HUDEP-2 (cell line): ENCODE results near the gene NDC1.
A peak's percentile ranks its signal among the peaks of the same experiment; 100 is the strongest.

Source experiments
- DNase-seq, 76 experiments: peaks; one replicate each; lab custom pipeline; 2025; ENCODE audit not compliant: unreplicated experiment in 76 of 76; lab: John Stamatoyannopoulos, UW

The NDC1 gene

GRCh38 chr1:53769184-53769583 lies 68.9 kb downstream of the NDC1 start:
- DNase-seq = no peak

- DNase-seq = no peak
Observed at GRCh38 chr1:53766831-53767405, 71.2 kb downstream of the NDC1 start.

GRCh38 chr1:53766194-53766742 lies 71.8 kb downstream of the NDC1 start:
- no peak for DNase-seq

- no peak for DNase-seq
Observed at GRCh38 chr1:53765657-53766056, 72.4 kb downstream of the NDC1 start.

- DNase-seq = no peak
Observed at GRCh38 chr1:53763911-53764310, 74.2 kb downstream of the NDC1 start.

- no peak for DNase-seq
Observed at GRCh38 chr1:53763461-53763860, 74.6 kb downstream of the NDC1 start.

- DNase-seq = peak in 1 of 76 experiments; percentile 22
Observed at GRCh38 chr1:53760497-53760896, 77.6 kb downstream of the NDC1 start.

- no peak for DNase-seq
Observed at GRCh38 chr1:53755874-53756273, 82.2 kb downstream of the NDC1 start.

GRCh38 chr1:53754484-53755312 lies 83.4 kb downstream of the NDC1 start:
- DNase-seq = peak in 24 of 76 experiments; percentile 2 to 56 (median 12)

GRCh38 chr1:53752281-53752680 lies 85.8 kb downstream of the NDC1 start:
- no peak for DNase-seq

GRCh38 chr1:53747841-53748240 lies 90.3 kb downstream of the NDC1 start:
- DNase-seq = no peak

GRCh38 chr1:53740621-53741105 lies 97.4 kb downstream of the NDC1 start:
- no peak for DNase-seq

GRCh38 chr1:53739109-53739681 lies 98.9 kb downstream of the NDC1 start, which contains the start of gene GLIS1:
Gene GLIS1, minus strand, starts transcription at chr1:53739164. Its CDS starts 1,100 bp downstream, at chr1:53738064.
- DNase-seq = peak in 56 of 76 experiments; percentile 4 to 77 (median 46)

- no peak for DNase-seq
Observed at GRCh38 chr1:53738205-53739108, 99.6 kb downstream of the NDC1 start.

- no peak for DNase-seq
Observed at GRCh38 chr1:53737648-53738204, 100.4 kb downstream of the NDC1 start.

- no peak for DNase-seq
Observed at GRCh38 chr1:53736290-53736689, 101.8 kb downstream of the NDC1 start.

GRCh38 chr1:53735681-53736080 lies 102.4 kb downstream of the NDC1 start:
- DNase-seq = no peak

GRCh38 chr1:53735261-53735660 lies 102.8 kb downstream of the NDC1 start:
- DNase-seq = no peak

GRCh38 chr1:53734650-53735211 lies 103.4 kb downstream of the NDC1 start:
- no peak for DNase-seq
